Stimulated activated CD4-positive, alpha-beta T cell treated with anti-CD3 and anti-CD28 coated beads, Interleukin-1b, Interleukin-23, amount 100 ng/mL, for 48 hours (primary cell): ENCODE data around the gene PTPRN2.

Experiments used
- DNase-seq: peaks from one replicate; pipeline ENCODE4 v3.0.0-alpha.2; 2020

PTPRN2 gene

DNA sequence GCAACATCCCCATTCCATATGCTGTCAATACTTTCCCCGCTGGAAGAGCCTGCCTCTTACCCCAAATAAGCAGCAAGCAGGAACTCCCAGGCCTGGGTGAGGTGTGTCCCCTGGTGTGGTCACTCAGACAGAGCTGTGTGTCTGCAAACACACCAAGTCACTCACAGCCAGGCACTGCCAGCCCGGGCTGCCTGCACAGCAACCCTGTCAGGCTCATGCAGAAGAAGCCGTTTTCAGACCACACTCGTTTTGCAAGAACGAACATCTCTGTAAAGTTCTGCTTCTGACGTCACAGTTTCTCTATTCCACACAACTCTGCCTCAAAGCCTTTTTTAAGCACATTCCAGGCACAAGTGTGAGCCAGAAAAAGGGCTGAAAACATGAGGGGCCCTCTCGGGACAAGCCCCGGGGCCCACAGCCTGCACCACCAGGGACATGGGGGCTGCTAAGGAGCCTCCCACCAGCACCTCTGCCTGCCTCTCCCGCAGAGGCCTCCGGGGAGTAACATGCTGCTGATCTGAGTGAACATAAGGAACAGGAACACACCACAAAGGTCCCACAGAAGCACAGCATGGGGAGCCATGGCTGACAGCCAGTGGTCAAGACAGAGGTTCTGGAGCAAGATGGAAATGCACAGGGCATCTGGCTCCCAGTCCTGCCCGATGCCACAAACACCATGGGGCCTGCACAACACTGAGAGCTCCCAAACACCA is 11.4 kb downstream of the PTPRN2 start:
- no peak for DNase-seq

GRCh38 chr7:158574308-158575036 is 13.2 kb downstream of the PTPRN2 start:
- no peak for DNase-seq

- DNase-seq, result no peak
Measured at GRCh38 chr7:158573310-158573709, 14.3 kb downstream of the PTPRN2 start.

DNA sequence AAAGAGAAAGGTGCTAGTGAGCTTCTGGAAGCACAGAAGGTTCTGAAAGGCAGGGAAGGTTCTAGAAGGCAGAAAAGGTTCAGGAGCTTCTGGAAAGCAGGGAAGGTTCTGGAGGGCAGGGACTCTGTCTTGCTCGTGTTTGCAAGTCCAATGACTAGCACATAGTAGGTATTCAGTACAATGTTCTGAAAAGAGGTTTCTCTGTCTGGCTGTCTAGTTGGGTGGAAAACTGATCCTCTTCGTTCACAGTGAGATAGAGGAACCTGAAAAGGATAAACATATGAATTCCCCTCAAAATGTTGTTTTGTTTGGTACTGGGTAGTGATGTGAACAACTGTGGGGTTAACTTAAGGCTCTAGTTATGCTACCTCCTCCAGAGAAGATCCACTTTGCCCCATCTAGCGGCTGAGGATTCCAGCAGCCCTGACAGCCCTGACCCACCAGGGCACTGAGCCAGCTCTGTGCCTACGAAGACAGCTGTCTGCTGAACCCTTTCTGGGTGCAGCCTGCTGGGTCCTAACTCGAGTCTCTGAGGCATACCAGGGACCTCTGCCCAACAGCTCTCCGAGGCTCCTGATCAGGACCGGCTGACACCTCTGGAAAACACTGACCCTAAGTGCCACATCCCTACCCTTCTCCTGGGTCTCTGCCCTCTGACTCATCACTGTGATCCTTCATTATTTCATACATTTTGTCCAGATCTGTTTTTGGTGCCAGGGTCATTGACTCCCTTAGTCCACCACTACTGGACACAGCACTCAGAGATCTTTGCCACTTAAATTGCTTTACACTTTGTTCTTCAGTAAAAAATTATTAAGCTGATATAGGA is 15.4 kb downstream of the PTPRN2 start:
- no peak for DNase-seq

DNA sequence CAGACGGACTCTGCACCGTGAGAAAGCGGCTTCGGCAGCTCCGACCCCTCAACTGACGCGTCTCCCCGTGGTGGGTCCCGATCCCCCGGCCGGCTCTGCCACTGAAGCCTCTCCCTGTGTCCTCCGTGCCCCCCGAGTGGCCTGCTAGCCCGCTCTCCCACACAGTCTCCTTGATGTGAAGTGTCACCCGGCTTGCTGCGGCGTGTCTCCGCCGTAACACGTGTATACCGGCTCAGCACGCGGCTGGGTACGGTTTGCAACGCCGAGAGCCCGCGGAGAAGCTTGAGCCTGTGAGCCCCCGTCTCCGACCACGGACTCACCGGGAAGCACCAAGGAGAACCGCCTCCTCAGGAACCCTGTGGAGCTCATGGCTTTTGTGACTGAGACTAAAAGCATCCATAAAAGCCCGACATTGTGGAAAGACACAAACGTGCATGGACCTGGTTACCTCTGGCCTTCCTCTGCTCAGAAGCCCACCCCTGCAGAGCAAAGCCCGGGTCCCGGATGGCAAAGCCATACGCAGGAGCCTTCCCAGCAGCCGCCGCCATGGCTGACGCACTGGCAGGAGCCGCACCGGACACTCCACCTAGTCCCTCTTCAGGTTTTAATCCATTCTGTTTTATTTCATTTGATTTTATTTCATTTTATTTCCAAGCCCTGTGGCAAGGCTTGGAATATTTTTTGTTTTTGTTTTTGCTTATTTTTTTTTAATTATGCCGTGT is 17.0 kb downstream of the PTPRN2 start:
- DNase-seq, result no peak

DNA sequence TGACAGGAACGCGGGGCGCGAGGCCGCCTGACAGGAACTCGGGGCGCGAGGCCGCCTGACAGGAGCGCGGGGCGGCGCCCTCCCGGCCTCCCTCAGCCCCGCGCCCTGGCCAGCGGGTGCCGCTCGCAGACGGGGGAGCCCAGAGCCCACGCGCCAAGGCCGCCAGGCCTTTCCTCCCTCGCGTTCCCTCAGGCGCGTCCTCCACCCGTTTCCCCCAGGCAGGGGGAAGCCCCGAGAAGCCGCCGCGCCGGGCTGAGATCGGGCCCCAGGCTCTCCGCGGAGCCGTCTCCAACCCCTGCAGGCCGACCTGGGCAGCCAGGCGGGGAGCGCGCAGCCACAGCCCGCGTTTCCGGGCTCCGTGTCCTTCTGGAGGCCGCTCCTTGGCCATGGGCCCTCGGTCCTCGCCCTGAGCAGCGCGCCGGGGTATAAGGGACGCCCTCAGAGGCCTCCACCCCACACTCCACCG is 17.7 kb downstream of the PTPRN2 start:
- DNase-seq, result no peak

- DNase-seq, result no peak
Measured at GRCh38 chr7:158568974-158569857, 18.4 kb downstream of the PTPRN2 start.

DNA sequence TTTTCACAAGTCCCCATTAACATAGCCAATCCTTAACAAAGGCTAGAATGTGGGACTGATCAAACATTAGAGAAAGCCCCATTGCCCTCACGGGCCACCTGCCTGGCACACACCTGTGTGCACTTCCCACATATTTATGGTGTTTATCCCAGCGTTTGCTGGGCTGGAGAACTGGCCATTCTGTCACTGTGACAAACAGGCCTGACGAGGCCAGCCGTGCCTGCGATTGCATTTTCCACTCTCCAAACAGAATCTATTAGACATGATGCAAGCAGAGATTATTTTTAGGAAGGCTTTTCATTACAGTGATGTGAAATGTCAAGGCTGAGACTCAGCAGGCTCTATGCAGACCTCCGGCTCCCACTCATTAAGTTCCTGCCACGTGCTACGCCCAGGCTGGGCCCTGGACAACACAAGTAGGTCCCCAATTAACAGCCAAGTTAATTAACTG is 20.4 kb downstream of the PTPRN2 start:
- DNase-seq, result no peak

DNA sequence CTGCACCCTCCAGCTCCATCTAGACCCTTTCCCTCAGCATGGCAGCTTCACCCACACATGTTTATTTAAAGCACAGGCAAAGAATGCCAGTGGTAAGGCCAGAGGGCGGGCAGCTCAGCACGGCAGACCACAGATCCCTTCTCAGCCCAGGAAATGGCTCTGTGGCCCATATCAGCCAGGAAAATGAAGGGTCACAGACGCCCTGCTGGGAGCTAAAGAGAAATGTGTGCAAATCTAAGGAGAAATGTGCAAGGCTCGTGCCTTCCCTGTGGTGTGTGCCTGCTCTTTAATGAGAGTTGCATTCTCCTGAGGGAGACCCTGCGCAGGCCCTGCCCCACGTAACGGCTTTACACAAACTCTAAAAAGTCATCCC is 23.0 kb downstream of the PTPRN2 start:
- DNase-seq, result no peak

- DNase-seq, result no peak
Measured at GRCh38 chr7:158563911-158564662, 23.5 kb downstream of the PTPRN2 start.

- no peak for DNase-seq
Measured at GRCh38 chr7:158563051-158563450, 24.6 kb downstream of the PTPRN2 start.

- DNase-seq, result no peak
Measured at GRCh38 chr7:158562517-158562916, 25.1 kb downstream of the PTPRN2 start.

DNA sequence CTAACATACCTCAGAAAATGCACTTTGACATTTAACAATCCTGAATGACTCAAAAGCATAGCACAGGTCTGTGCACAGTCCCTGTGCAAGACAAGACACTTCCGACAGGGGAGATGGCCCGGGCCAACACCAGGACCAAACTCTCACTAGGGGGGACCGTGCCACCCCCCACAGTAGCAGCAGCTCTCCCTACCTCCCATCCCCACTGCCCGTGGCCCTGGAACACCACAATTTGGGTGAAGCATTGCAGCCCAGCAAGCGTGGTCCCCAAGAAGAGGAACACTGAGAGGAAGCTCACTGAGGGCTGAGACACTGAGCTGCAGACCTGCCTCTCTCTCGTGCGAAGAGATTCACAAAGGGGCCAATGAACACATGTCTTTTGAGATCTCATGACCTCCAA is 26.0 kb downstream of the PTPRN2 start:
- no peak for DNase-seq

DNA sequence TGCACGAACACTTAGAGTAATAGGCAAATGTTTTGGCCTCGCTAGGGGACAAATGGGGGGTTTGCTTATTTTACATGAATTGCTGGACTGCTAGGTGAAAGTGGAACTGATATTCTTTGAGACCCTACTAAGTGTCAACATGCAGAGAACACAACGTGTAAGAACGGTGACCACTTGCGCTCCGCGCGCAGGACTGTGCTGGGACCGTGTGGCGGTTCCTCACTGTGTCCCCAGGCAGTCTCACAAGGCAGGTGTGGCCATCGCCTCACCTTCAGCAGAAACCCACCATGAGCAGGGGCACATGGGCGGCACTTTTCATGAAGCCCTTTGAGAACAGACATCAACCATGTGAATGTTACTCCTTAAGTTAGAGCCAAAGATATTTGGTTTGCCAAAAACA is 27.2 kb downstream of the PTPRN2 start:
- no peak for DNase-seq

GRCh38 chr7:158559356-158559755 is 28.3 kb downstream of the PTPRN2 start:
- no peak for DNase-seq

DNA sequence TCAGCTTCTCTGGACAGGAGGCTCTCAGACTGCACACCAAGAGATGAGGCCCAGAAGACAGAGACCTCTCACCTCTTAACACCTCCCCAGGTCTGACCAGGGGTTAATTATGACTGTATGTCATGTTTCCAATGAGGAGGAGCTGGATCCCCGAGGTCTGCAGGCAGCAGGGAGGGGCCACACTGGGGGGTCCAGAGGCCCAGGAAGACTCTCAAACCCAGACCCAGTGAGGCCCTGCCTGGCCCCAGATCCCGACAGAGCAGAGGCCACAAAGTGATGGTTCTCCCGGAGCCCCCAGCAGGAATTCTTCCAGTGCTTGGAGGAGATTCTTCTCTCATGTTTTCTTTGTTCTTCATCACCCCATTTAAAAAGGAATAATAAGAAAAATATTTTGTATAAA is 28.8 kb downstream of the PTPRN2 start:
- DNase-seq, result no peak

- DNase-seq, result no peak
Measured at GRCh38 chr7:158557441-158557755, 30.2 kb downstream of the PTPRN2 start.

DNA sequence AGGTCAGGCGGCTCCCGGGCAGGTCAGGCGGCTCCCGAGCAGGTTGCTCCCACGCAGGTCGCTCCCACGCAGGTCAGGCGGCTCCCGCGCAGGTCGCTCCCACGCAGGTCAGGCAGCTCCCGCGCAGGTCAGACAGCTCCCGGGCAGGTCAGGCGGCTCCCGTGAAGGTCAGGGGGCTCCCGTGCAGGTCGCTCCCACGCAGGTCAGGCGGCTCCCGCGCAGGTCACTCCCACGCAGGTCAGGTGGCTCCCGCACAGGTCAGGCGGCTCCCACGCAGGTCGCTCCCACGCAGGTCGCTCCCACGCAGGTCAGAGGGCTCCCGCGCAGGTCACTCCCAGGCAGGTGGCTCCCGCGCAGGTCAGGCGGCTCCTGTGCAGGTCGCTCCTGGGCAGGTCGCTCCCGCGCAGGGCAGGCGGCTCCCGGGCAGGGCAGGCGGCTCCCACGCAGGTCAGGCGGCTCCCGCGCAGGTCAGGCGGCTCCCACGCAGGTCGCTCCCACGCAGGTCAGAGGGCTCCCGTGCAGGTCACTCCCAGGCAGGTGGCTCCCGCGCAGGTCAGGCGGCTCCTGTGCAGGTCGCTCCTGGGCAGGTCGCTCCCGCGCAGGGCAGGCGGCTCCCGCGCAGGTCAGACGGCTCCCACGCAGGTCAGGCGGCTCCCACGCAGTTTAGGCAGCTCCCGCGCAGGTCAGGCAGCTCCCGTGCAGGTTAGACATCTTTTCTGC is 30.7 kb downstream of the PTPRN2 start:
- DNase-seq, result no peak

- DNase-seq, result no peak
Measured at GRCh38 chr7:158555034-158555520, 32.5 kb downstream of the PTPRN2 start.

- no peak for DNase-seq
Measured at GRCh38 chr7:158550886-158551452, 36.7 kb downstream of the PTPRN2 start.
